ENCODE data around the gene TREX2.

TREX2 gene

GRCh38 chrX:153485396-153486080, 39.7 kb upstream of the TREX2 start:
- Histone ChIP-seq H3K4me1 (ENCODE audit: insufficient read depth, low read length, severe bottlenecking) (no peaks in the 10 kb centered on the region), H4K20me1 (ENCODE audit: insufficient read depth, low read length) (no peaks in the 10 kb centered on the region), H3K27me3 (ENCODE audit: insufficient read depth, low read length) (no peaks in the 10 kb centered on the region), H3K79me2 (ENCODE audit: insufficient read depth, low read length) (no peaks in the 10 kb centered on the region), H3K4me2 (ENCODE audit: low read length) (no peak overlapping the region), H3K4me3 (ENCODE audit: low read depth, low read length, poor library complexity, severe bottlenecking) (no peak overlapping the region), H3F3A (ENCODE audit: insufficient read depth, low read length) (no peaks in the 10 kb centered on the region), H2AFZ (ENCODE audit: low read length) (no peak overlapping the region), H3K9ac (ENCODE audit: low read length) (no peak overlapping the region), H3K9me2 (ENCODE audit: low read depth, low read length) (no peaks in the 10 kb centered on the region), H3K9me3 (ENCODE audit: low read length) (no peaks in the 10 kb centered on the region), H3K36me3 (ENCODE audit: insufficient read depth, low read length) (no peaks in the 10 kb centered on the region), H3K27ac (ENCODE audit: low read depth, low read length, poor library complexity, severe bottlenecking) (no peak overlapping the region)
- TF ChIP-seq EZH2 (IDR thresholded peaks at IDR 0.05; ENCODE audit: borderline replicate concordance, low read length): no peak
- no peak for TF ChIP-seq CTCF (IDR thresholded peaks at IDR 0.05; ENCODE audit: low read length)

GRCh38 chrX:153482376-153483015, 36.6 kb upstream of the TREX2 start:
- H3K79me2 ChIP-seq (ENCODE audit: insufficient read depth, low read length): no peaks in the 10 kb centered on the region
- TF ChIP-seq CTCF (IDR thresholded peaks at IDR 0.05; ENCODE audit: low read length) (no peak), EZH2 (IDR thresholded peaks at IDR 0.05; ENCODE audit: borderline replicate concordance, low read length) (no peak)
- no peaks in the 10 kb centered on the region for H3K27me3 ChIP-seq (ENCODE audit: insufficient read depth, low read length)
- H3K9ac ChIP-seq (ENCODE audit: low read length): no peak overlapping the region
- no peaks in the 10 kb centered on the region for H3K9me2 ChIP-seq (ENCODE audit: low read depth, low read length)
- H3K36me3 ChIP-seq (ENCODE audit: insufficient read depth, low read length): no peaks in the 10 kb centered on the region
- no peak overlapping the region for H3K4me2 ChIP-seq (ENCODE audit: low read length)
- no peak overlapping the region for H3K27ac ChIP-seq (ENCODE audit: low read depth, low read length, poor library complexity, severe bottlenecking)
- H4K20me1 ChIP-seq (ENCODE audit: insufficient read depth, low read length): no peaks in the 10 kb centered on the region
- no peaks in the 10 kb centered on the region for H3F3A ChIP-seq (ENCODE audit: insufficient read depth, low read length)
- H2AFZ ChIP-seq (ENCODE audit: low read length): no peak overlapping the region
- no peaks in the 10 kb centered on the region for H3K4me1 ChIP-seq (ENCODE audit: insufficient read depth, low read length, severe bottlenecking)
- H3K9me3 ChIP-seq (ENCODE audit: low read length): no peaks in the 10 kb centered on the region
- H3K4me3 ChIP-seq (ENCODE audit: low read depth, low read length, poor library complexity, severe bottlenecking): no peak overlapping the region

DNA sequence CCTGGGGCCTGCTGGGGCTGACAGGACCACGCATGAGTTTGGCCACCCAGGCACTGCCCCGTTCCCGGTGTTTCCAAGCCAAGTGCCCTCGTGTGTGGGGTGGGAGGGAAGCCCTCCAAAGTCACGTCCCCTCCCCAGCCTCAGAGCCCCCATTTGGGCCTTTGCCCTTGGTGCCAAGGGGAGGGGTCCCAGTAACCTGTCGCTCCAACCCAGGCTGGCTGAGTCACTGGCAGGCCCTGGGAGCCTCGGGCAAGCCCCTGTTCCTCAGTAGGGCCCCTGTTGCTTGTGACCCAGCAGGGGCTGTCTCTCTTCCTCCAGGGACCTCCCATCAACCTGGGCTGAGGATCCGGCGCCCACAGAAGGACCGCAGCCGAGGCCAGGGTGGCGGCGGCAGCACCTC, 35.2 kb upstream of the TREX2 start:
- TF ChIP-seq CTCF (IDR thresholded peaks at IDR 0.05; ENCODE audit: low read length): no peak
- TF ChIP-seq EZH2 (IDR thresholded peaks at IDR 0.05; ENCODE audit: borderline replicate concordance, low read length): no peak
- Histone ChIP-seq H3K9me2 (ENCODE audit: low read depth, low read length) (no peaks in the 10 kb centered on the region), H3K4me1 (ENCODE audit: insufficient read depth, low read length, severe bottlenecking) (no peaks in the 10 kb centered on the region), H2AFZ (ENCODE audit: low read length) (no peak overlapping the region), H3K4me2 (ENCODE audit: low read length) (no peak overlapping the region), H3K27me3 (ENCODE audit: insufficient read depth, low read length) (no peaks in the 10 kb centered on the region), H3K9ac (ENCODE audit: low read length) (no peak overlapping the region), H3K27ac (ENCODE audit: low read depth, low read length, poor library complexity, severe bottlenecking) (no peak overlapping the region), H3K9me3 (ENCODE audit: low read length) (no peaks in the 10 kb centered on the region), H3F3A (ENCODE audit: insufficient read depth, low read length) (no peaks in the 10 kb centered on the region), H3K79me2 (ENCODE audit: insufficient read depth, low read length) (no peaks in the 10 kb centered on the region), H4K20me1 (ENCODE audit: insufficient read depth, low read length) (no peaks in the 10 kb centered on the region), H3K36me3 (ENCODE audit: insufficient read depth, low read length) (no peaks in the 10 kb centered on the region), H3K4me3 (ENCODE audit: low read depth, low read length, poor library complexity, severe bottlenecking) (no peak overlapping the region)
